ENCODE results near the gene SIL1.
A peak's percentile ranks its signal among the peaks of the same experiment; 100 is the strongest.
"Not testable (repeated sequence)": the region's sequence is repeated elsewhere in the genome, so short reads cannot be mapped to it uniquely, and the experiment has no call there.

The SIL1 gene

DNA sequence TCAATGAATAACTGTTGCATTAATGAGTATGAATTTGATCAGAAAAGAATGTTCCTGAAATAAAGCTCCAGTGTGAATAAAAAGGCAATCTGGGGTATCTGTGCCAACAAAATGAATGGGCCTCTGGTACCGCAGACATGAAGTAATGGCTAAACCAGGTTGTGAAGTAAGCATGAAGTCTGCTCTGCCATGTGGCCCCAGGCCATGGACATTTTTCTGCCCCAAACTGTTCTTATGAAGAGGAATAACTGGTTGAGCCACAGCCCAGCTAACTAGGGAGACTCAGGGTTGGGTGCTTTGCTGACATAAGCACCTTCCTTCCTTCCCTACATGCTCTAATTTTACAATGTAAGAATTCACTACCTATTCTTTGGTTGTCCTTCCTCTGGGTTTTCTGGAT, 175.6 kb downstream of the SIL1 start:
- DNase-seq (ENCODE audit: low read depth) = no peak

DNA sequence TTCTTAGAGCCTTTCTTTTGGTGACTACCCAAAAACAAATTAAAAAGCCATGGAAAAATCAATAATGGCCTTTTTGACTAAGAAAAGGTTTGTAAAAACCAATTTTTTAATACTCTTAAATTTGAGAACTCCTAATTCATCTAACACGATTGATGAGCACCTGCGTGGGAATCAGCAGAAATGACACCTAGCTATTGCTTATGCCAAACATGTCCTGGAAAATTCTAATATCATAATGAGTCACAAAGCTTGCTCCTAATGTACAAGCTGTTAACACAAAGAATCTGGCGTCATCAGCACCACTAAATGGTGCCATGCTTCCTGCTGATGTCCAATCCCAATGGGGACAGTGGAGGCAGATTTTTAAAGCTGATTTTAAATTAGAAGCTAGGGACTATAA, 176.8 kb downstream of the SIL1 start:
- no peak for DNase-seq (ENCODE audit: low read depth)

DNA sequence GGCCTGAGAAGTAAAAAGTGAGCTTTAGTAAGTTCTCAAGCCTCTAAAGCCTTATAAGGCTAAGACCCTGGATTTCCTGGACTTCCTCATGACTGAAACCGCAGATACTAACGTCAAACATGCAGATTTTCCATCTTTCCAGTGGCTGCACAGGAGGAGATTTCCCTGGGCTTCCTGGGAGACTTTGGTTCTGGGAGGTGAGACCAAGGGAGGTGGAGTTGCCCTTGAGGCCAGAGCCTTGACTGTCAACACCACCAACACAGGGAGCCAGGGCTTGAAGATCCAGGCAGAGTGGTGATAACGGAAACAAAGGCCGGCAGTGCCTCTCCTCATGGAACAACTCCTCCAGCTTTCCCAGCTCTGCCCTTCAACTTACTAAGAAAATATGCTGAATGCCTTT, 178.3 kb downstream of the SIL1 start:
- no peak for DNase-seq (ENCODE audit: low read depth)

- DNase-seq (ENCODE audit: low read depth) = no peak
Measured at GRCh38 chr5:139019211-139019610, 179.0 kb downstream of the SIL1 start.

DNA sequence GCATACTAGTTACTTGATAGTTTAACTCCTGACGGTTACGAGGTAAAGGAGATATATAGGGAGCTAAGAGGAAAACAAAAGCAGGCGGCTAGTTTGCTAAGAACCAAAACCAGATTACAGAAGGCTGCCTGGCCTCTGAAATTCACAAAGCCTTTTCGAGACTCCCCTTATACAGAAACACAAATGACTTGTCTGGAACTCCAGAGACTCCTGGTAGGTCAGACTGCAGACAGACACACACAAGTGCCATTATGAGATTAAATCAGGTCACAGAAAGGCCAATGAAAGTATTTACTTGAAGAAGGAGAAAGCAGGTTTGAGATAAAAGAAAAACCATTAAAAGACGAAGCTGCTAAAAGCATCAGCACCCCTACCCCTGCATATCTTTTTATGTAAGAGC, 180.5 kb downstream of the SIL1 start:
- DNase-seq (ENCODE audit: low read depth) = no peak

DNA sequence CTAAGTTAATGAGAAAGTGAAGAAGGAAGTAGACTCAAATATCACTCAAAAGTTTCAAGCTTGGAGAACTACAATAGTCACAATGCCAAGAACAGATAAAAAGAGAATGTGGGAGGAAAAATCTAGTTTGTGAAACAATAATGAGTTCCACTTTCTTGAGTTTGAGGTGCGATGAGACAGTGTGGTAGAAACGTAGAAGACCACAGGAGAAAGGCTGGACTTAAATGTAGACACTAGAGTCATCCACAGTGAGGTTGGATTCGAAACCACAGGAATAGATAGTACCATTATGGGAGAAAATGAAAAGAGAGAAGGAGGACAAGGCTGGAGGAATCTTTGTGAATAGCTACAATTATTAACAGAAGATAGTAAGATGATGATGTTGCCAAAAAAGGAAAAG, 182.0 kb downstream of the SIL1 start:
- no peak for DNase-seq (ENCODE audit: low read depth)

- peak; percentile 94 for DNase-seq (ENCODE audit: low read depth)
Measured at GRCh38 chr5:139014726-139015125, 183.4 kb downstream of the SIL1 start.

- no peak for DNase-seq (ENCODE audit: low read depth)
Measured at GRCh38 chr5:139012176-139012575, 186.0 kb downstream of the SIL1 start.

GRCh38 chr5:139011156-139011555, 187.0 kb downstream of the SIL1 start:
- DNase-seq (ENCODE audit: low read depth) = not testable (repeated sequence)

DNA sequence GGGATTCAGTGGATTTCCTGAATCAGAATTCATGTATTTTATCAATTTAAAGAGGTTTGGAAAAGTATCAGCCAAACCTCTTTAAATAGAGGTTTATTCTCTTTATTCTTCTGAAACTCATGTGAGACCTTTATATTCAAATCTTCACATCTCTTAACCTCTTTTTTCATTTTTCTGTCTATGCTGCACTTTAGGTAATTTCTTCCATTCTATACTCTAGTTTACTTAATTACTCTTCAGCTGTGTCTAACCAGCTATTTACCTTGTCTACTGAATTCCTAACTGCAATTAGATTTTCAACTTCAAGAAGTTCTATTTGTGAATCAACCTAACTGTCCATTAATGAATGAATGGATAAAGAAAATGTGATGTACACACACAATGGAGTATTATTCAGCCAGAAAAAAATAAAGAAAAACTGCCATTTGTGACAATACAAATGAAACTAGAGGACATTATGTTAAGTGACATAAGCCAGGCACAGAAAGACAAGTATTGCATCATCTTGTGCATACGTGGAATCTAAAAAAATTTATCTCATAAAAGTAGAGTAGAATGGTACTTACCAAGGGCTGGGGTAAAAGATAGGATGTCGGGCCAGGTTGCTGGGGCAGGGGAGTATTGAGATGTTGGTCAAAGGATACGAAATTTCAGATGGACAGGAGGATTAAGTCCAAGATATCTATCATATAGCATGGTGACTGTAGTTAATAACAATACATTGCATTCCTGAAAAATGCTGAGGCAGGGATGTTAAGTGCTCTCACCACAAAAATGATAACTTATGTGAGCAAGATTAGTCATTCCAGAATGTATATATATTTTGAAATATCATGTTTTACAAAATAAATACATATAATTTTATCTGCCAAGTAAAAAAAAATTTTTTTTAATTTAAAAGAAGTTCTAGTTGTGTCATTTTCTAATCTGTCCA, 193.5 kb downstream of the SIL1 start:
- peak; percentile 43 for DNase-seq (ENCODE audit: low read depth)

GRCh38 chr5:138999674-139000073, 198.5 kb downstream of the SIL1 start:
- no peak for DNase-seq (ENCODE audit: low read depth)

DNA sequence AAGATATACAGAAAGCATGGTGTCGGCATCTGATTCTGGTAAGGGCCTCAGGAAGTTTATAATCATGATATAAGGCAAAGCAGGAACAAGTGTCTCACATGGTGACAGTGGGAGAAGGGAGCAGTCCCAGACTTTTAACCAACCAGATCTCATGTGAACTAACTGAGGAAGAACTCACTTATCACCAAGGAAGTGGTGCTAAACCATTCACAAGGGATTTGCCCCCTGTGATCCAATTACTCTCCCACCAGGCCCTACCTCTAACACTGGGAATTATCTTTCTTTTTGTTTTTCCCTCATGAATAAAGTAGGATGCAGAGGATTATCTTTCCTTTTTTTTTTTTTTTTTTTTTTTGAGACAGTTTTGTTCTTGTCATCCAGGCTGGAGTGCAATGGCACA, 199.6 kb downstream of the SIL1 start:
- no peak for DNase-seq (ENCODE audit: low read depth)

DNA sequence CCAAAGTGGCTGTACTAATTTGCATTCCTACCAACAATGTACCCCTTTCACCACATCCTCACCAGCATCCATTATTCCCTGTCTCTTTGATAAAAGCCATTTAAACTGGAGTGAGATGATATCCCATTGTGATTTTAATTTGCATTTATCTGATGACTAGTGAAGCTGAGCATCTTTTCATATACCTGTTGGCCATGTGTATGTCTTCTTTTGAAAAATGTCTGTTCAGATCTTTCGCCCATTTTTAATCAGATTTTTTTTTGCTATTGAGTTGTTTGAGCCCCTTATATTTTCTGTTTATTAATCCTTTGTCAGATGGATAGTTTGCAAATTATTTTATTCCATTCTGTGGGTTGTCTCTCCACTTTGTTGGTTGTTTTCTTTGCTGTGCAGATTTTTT, 202.0 kb downstream of the SIL1 start:
- no peak for DNase-seq (ENCODE audit: low read depth)

DNA sequence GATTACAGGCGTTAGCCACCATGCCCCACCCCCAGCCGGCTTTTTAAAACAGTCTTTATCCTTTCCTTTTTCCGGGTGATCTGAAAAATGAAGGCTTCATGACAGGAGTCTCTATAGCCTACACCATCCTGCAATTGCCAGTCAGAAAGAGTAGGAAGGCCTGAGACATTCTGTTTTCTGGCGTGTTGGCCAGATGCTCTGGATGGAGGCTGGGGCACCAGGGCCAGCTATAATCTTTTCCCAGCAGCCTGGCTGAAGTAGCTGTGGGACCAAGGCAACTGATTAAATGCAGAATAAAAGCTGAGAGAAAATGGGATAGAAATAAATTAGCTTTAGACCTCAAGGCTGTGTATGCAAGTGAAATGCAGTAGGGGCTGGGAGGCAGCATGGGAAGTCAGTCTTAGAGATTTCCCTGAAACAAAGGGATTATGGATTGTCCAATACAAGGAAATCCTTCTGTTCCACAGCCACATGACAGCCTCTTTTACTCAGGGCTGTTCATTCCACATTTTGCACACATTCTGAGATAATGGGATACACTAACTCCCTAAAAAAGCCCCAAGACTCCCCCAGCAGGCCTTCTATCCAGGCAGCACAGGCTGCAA, 207.1 kb downstream of the SIL1 start:
- DNase-seq (ENCODE audit: low read depth) = no peak

- peak; percentile 56 for DNase-seq (ENCODE audit: low read depth)
Measured at GRCh38 chr5:138989720-138990119, 208.4 kb downstream of the SIL1 start.

DNA sequence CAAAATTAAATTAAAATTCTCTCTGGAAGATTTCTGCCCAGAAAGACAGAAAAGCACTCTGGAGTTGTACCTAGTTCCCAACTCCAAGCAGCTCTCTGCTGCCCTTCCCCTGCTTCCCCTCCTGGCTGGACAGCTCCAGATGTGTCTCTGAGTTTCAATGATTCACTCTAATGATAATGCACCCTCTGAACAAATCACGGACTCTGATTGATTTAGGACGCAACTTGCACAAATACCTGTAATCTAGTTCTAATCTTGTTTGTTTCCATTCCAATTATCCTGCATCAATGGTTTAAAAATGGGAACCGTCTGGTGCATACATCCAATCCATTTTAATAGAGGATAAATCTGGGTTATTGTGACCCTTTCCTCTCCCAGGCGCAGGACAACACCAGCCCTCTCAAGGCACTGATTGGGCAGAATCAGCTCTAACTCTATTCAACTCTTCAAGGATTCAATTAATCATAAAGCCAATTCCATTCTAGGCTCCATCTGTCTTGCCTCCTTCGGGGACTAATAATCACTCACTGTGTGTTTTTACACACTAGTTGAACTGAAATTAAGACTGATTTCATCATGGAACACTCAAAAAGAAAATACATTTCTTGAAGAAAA, 211.9 kb downstream of the SIL1 start:
- no peak for DNase-seq (ENCODE audit: low read depth)

- no peak for DNase-seq (ENCODE audit: low read depth)
Measured at GRCh38 chr5:138985683-138986082, 212.5 kb downstream of the SIL1 start.

DNA sequence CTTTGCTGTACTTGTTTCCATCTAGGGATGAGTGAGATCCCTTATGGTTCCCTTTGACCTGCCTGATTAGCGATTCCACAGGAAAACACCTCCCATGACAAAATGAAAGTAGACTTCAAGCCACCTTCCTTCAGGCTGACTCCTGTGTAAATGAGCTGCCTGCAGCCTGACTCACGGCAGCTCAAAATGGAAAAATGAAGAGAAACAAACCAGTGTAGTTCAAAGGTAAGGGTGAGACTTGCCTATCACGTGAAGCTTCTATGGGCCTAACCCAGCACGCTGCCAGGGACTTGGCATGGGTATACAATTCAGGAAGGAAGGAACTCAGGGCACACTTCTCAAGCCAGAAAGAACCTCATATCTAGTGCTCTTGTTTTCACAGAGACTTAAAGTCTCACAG, 212.9 kb downstream of the SIL1 start:
- peak; percentile 27 for DNase-seq (ENCODE audit: low read depth)

DNA sequence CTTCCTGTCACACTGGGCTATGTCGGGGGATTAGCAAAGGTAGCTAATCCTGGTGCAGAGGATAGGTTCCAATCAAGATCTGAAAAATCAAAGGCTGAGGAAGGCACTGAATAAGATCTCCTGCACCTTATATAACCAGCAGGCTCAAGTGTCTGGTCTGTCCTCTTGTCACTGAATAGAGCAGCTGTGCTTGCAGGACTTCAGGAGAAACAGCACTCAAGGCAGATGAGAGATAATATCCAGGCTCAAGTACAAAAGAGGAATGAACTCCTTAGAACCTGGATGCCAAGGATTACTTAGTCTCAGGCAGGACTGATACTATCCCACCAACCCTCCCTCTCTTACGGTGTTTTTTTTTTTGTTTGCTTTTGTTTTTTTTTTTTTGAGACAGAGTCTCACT, 214.2 kb downstream of the SIL1 start:
- DNase-seq (ENCODE audit: low read depth) = no peak

- no peak for DNase-seq (ENCODE audit: low read depth)
Measured at GRCh38 chr5:138981586-138981985, 216.6 kb downstream of the SIL1 start.

DNA sequence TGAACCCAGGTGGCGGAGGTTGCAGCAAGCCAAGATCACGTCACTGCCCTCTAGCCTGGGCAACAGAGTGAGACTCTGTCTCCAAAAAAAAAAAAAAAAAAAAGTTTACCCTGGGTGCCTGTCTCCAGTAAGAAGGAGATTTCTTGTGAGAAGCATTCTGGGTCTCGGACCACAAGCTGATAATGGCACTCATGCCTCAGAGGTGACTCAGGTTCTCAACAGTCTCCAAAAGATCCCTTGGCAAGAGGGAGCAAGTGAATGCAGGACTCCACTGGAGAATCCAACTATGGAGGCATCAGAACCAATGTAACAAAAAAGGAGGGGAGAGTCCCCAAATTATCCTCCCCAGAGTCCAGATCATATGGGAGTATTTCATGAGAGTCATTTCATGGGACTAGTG, 217.0 kb downstream of the SIL1 start:
- peak; percentile 56 for DNase-seq (ENCODE audit: low read depth)

DNA sequence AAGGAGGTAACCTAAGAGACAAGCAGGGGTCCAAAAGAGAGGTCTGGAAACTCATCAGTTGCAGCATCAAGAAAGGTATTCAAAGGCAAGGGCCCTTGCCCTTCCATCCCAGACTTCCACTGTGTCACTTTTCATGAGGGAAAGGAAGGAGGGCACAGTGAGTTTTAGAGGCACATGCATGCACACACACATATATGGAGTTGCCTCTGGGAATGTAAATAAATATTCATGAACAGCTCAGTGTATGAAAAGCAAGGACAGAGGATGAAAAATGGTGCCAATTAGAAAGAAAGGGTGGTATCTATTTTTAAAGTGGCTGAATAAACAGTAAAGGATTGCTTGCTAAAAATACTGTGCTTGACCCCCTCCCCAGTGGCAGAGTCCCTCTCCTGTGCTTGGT, 217.7 kb downstream of the SIL1 start:
- no peak for DNase-seq (ENCODE audit: low read depth)

DNA sequence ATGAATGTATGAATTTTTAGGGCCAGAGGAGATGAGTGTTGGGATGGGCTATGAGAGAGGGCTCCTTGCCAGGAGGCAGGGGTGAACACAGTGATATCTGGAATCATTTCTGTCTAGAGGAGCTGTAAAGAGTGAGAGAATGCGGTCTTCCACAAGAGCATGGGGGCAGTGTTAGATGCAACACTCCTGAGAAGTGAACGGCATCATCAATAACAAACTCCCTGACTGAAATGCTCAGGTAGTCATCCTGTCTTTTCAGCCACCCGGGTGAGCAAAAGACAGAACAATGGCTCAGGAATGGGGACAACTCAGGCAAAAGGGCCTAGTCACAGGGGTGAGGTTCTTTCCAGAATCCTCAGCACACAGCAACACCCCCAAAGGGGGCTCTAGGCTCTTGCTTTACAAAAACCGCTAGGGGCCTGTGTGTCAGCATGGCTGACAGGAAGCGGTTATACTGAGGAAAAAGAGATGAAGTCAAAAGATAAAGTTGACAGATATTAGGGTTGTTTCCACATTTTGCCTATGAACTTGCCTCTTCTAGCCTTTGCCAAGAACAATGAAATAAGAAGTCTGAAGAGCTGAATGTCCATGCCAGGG, 218.4 kb downstream of the SIL1 start:
- no peak for DNase-seq (ENCODE audit: low read depth)
